C1 segment of cervical spinal cord (tissue), 14 donors: ENCODE data around the gene P3H3.
A peak's percentile ranks its signal among the peaks of the same experiment; 100 is the strongest.
"Not testable (repeated sequence)": the region's sequence is repeated elsewhere in the genome, so short reads cannot be mapped to it uniquely, and the experiment has no call there.

Source experiments
- DNase-seq, 14 donors: peaks; one replicate each; lab custom pipeline; 2025; lab: John Stamatoyannopoulos, UW

The P3H3 gene

DNA sequence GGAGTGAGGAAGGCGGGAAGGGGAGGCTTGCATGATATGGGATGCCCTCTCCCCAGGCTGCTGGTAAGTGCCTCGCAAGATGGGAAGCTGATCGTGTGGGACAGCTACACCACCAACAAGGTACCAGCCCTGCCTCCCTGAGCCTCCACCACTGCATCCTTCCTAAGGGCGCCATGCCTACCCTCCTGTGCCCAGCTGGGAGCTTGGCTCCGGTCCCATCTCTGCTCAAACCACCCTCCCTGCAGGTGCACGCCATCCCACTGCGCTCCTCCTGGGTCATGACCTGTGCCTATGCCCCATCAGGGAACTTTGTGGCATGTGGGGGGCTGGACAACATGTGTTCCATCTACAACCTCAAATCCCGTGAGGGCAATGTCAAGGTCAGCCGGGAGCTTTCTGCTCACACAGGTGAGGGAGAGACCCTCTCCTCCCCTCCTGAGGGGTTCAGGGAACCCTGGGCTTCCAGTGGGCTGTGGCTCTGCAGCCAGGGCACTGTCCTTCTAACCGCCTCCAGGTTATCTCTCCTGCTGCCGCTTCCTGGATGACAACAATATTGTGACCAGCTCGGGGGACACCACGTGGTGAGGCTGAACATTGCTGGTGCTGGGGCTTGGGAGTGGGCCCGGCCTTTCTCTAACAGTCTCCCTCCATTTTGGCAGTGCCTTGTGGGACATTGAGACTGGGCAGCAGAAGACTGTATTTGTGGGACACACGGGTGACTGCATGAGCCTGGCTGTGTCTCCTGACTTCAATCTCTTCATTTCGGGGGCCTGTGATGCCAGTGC lies 15.1 kb downstream of the P3H3 start:
- DNase-seq = no peak

DNA sequence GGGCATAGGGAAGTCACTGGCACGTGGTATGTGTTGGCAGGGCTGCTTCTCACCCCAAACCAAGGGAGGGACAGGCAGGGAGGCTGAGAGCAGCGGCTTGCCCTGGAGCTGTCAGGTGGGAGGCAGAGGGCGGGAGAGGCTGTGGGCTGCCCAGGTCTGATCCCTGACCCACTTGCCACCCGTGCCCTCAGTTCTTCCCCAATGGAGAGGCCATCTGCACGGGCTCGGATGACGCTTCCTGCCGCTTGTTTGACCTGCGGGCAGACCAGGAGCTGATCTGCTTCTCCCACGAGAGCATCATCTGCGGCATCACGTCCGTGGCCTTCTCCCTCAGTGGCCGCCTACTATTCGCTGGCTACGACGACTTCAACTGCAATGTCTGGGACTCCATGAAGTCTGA lies 17.2 kb downstream of the P3H3 start:
- no peak for DNase-seq

DNA sequence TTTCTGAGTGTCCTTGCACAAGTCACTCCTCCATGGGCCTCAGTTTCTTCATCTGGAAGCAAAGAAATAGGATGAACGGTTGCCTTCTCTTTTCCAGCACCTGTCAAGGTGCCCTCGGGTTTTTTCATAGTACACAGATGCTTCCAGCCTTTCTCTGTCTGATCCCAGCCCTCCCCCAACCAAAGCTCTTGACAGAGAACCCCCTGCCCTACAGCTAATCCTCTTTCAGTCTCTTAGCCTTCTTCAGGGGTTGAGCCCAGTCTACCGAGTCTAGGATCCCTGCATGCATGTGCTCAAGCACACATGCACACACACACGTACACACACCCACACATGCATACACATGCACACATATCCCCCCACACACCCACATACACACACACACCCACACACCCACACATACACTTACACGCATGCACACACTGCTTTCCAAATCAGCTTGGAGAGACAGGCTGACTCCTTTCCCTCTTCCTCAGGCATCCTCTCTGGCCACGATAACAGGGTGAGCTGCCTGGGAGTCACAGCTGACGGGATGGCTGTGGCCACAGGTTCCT lies 18.2 kb downstream of the P3H3 start:
- no peak for DNase-seq

DNA sequence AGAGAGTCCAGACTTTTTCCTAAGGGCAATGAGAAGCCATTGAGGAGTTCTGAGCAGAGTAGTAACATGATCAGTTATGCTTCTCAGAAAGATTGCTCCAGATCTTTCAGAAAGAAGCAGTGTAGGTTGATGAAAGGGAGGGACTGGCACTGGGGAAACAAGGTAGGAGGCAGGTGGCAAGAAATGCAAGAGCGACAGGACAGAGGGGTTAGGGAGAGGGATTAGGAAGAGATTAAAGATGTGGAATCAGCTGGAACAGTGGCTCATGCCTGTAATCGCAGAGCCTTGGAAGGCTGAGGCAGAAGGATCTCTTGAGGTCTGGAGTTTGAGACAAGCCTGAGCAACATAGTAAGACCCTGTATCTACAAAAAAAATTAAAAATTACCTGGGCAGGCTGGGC lies 19.5 kb downstream of the P3H3 start:
- DNase-seq = no peak

DNA sequence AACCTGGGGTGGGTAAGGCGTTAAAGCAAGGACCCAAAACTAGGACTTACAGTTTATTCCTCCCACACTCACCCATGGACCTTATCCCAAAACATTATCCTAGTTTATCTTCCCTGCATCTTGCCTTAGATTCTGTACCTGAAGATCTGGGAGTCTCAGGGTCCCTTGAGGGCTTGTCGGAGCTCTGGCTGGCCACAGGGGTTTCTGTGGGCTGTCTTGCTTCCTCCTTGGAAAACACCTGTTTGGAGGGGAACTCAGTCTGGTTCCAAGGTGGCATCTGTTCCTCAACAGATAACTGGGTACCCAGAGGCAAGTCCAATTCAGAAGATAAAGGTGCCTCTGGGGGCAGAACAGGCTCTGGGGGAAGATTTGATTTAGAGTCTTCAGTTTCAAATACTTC lies 21.2 kb downstream of the P3H3 start:
- DNase-seq = no peak

DNA sequence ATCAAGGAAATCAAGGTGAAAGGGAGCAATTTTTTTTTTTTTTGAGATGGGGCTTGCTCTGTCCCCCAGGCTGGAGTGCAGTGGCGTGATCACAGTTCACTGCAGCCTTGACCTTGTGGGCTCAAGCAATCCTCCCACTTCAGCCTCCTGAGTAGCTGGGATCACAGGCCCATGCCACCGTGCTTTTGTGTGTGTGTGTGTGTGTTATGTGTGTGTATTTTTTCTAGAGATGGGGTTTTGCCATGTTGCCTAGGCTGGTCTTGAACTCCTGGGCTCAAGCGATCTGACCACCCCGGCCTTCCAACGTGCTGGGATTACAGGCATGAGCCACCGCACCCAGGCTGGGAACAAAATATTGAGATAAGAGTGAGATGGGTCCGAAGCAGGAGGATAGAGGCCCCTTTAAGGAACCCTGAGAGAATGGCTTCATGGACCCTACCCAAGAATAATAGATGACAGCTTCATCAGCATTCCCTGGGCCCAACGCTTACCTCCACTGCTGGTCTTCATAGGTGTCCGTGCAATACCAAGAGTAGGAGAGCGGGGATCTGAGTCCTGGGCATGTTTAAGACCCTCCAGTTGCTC lies 21.9 kb downstream of the P3H3 start:
- no peak for DNase-seq

DNA sequence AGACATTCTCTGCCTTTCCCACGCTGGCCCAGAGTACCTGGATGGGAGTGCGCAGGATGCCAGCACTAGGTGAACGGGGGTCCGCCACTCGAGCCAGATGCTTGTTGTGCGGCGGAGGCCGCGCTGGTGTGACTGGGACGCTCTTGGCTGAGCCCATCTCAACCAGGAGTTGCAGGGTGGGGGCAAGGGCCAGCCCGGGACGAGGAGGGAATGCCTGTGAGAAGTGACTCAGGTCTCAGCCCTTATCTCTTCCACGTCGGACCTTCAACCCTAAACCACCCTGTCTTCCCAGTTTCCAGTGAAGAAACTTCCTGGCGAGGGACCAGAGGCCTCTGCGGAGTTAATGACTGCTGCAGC lies 22.6 kb downstream of the P3H3 start:
- DNase-seq = peak in 1 of 14 donors; percentile 51

DNA sequence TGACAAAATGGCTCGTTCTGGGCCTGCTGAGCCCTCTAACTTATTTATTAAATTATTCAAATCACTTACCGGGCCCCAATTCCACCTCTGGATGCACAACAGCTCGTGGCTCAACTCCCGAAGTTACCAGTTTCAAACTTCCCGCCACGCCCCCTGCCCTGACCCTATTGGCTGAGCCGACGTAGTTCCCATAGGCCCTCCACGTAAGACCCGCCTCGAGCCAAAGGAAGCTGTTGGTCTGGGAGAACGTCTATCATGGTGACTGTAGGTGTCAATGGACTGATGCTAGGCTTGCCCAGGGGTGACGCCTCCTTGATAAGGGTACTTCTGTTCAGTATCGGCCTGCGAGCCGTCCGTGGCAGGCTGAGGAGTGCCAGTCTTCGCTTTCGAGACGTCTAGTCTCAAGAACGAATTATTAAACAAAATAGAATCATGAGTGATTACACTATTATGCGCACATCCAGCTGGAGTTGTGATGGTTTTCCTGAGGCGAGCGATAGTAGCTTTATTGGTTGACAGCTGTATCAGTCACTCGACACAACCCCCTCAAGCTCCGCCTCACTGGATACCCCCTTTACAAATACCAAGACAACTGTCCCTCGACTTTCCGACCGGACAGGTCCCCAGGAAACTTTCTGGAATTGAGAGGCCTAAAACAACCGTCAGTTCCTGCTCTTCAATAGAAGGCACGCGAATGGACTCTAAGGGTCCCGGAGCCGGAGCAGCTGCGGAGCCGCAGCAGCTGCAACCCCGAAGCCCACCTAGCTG lies 23.1 kb downstream of the P3H3 start, which contains the start of gene CDCA3:
CDCA3 (minus strand) TSS at position 134 of the 768 bp plus-strand sequence. CDS start 334 bp downstream, outside the sequence.
- peak in 13 of 14 donors; percentile 47 to 94 (median 87) for DNase-seq

DNA sequence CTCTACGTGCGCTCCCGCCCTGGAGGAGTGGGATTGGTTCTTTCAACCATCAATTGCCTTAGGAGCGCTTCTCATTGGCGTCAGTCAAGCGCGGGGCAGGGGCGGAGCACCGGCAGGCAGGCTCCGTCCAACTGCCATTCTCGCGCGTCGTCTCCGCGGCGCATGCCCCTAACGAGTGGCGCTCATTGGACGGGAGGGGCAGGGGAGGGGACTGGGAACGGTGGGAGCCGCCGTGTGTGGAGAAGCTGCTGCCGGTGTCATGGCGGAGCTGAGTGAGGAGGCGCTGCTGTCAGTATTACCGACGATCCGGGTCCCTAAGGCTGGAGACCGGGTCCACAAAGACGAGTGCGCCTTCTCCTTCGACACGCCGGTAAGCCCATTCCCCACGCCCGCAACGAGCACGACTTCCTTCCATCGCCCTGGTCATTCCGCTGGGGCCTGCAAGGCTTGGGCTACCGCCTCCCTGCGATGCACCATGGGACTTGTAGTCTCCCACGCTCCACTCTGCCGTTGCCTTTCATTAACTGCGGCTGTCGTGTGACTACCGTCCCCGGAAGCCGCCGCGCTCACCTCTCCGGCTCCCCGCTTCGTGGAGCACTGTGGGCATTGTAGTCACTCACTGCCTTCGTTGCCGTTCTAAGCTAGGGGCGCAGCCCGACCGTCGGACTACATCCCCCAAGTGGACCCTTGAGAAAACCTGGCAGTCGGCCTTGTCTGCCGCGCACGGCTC lies 23.9 kb downstream of the P3H3 start, which contains the start of gene USP5:
USP5 (plus strand) TSS at position 230 of the 730 bp plus-strand sequence; CDS start at position 260, 30 bp downstream.
- DNase-seq = peak; percentile 98 to 100 (median 100)

DNA sequence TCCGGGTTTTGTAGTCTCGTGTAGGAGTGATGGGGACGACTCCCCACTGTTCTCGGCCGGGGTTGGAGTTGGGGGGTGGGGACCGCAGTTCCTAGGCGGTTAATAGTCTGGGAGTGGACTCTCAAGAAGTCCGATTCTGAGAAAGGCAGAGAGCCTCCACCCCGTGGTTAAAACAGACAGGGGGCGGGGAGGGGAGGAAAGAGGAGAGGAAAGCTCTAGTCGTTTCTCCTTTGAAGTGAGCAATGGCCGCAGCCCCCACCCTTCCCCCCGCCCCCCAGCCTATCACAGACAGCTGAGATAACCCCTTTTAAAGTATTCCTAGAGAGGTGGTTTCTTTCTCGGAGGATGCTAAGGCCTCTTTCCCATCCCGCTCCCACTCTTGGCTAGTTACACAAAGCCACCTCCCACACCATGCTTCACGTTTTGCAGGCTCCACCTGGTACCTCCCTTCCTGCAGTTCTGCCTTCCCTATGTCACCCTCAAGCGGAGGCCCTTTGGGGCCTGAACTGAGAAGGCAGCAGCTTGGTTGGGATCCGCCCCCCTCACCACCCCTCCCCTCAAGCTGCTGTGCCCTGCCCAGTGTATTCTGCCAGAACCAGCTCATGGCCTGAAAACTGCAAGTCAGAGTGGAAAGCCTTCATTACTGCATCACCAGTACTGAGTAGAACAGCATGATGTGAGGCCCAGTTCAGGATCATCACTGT lies 24.6 kb downstream of the P3H3 start:
- DNase-seq = peak in 8 of 14 donors; percentile 50 to 72 (median 60)

DNA sequence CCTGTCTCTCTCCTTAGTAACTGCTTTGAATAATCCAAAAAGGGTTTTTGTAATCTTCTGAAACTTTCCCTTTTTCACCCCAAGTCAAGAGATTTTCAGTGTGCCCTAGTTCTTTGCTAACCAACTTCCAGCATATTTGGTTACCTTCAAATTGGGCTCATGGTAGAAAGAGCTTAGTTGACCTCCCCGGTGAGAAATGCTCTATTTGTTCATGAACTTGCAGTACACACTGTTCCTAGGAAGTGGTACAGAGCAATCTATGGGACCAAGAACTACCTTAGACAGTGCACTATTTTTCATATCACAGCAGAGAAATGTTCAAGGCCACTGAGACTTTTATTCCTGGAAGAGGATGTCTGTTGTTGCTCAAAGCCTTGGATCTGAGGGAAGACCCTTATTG lies 25.4 kb downstream of the P3H3 start:
- no peak for DNase-seq

DNA sequence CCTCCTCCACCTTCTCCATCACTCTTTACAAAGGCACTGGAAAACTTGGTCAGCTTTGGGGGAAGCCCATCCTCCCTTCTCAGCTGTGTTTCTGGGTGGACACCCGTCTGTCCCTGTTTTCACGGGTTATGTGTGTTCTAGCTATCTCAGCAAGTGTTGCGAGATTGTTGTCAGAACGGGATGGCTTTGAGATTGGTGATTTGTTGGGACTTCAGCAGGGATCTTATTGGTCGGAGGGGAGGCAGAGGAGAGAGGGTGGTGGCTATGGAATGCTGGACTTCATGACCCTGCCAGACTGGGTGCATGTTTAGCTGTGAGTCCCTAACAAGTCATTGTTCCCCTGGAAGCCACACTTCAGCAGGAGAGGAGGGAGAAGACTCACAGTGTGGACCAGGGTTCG lies 25.8 kb downstream of the P3H3 start:
- DNase-seq = no peak

DNA sequence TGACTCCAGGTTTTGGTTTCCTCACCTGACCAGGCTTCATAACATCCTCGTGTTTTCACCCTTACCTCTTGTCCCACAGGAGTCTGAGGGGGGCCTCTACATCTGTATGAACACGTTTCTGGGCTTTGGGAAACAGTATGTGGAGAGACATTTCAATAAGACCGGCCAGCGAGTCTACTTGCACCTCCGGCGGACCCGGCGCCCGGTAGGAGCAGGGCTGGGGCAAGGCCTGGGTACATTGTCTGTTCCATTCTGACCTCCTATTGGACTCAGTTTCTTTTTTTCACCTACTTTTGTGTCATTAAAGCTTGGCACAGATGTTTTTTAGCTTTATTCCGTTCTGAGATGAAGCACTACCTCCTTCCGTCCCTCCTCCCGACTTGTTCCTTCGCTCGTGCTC lies 27.1 kb downstream of the P3H3 start:
- DNase-seq = no peak

DNA sequence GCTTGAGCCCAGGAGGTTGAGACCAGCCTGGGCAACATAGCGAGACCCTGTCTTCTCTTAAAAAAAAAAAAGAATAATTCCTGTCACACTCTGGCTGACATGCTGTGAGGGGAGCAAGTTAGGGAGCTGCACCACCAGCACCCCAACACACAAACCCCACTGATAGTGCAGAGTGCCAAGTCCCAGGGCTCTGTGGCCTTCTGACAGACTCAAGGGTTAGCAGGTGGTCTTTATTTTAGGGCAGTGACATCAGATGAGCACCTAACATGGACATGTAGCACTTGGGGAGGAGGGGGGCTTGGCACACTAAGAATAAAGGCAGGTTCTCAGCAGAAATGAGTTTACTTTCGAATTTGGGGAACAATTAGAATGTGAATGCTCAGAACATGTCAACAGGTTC lies 30.6 kb downstream of the P3H3 start:
- DNase-seq = no peak

DNA sequence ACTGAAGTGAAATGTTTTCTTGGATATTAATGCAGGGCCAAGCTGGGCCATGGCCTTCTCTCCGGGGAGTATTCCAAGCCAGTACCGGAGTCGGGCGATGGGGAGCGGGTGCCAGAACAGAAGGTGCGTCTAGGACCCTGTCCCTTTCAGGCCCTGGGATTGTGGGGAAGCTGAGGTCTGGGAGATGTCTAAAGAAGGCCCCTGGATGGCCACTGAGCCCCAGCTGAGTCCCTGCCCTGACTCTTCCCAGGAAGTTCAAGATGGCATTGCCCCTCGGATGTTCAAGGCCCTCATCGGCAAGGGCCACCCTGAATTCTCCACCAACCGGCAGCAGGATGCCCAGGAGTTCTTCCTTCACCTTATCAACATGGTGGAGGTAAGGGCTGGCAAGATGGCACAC lies 31.9 kb downstream of the P3H3 start:
- DNase-seq = no peak

DNA sequence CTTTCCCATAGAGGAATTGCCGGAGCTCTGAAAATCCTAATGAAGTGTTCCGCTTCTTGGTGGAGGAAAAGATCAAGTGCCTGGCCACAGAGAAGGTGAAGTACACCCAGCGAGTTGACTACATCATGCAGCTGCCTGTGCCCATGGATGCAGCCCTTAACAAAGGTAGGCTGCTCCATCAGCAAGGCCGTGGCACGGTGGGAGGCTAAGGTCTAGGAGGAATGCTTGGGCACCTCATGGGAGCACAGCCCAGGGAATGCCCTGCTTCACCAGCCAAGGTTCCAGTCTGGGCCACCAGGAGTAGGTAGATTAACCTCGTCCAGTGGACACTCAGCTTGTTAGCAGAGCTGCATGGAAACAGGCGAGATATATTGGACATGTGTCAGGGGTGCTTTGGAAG lies 32.7 kb downstream of the P3H3 start:
- no peak for DNase-seq

DNA sequence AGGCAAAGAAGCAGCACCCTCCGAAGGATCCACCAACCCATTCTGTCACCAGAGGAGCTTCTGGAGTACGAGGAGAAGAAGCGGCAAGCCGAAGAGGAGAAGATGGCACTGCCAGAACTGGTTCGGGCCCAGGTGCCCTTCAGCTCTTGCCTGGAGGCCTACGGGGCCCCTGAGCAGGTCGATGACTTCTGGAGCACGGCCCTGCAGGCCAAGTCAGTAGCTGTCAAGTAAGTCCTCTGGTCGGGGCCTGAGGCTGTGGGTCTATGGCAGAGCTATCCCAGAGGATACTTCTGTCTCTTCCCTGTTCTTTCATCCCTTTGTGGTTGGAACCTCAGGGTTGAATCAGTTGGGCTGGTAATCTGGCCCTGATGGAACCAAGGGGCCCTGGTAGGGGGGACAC lies 33.2 kb downstream of the P3H3 start:
- no peak for DNase-seq

DNA sequence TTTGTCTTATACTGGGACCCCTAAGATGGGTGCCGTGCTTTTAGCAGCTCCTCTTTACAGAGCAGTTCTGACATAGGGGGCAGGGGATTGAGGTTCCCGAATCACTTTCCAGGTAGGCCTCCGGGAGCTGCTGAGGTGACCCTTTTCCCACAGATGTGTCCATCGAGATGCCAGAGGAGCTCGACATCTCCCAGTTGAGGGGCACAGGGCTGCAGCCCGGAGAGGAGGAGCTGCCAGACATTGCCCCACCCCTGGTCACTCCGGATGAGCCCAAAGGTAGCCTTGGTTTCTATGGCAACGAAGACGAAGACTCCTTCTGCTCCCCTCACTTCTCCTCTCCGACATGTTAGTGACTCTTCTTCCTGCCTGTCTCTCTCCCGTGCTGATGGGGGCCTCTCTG lies 34.8 kb downstream of the P3H3 start:
- DNase-seq = no peak

DNA sequence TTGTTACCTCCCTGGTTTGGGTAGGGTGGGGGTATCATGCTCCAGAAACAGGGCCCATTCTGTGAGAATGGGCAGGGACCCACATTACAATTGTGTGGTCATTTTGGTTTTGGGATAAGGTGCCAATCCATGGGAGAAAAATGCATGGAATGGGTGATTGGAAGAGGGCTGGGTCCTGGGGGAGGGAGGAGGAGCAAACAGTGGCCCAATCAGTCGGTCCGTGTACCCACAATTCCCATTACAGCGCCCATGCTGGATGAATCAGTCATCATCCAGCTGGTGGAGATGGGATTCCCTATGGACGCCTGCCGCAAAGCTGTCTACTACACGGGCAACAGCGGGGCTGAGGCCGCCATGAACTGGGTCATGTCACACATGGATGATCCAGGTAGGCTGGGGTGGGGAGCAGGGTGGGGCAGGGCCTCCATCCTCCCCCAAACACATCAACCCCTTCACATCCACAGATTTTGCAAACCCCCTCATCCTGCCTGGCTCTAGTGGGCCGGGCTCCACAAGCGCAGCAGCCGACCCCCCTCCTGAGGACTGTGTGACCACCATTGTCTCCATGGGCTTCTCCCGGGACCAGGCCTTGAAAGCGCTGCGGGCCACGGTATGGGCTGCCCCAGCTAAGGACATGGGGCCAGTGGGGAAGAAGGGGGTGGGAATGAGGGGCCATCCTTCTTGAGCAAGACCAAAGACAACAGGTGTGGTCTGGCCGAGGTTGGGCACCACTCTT lies 35.5 kb downstream of the P3H3 start:
- DNase-seq = no peak

DNA sequence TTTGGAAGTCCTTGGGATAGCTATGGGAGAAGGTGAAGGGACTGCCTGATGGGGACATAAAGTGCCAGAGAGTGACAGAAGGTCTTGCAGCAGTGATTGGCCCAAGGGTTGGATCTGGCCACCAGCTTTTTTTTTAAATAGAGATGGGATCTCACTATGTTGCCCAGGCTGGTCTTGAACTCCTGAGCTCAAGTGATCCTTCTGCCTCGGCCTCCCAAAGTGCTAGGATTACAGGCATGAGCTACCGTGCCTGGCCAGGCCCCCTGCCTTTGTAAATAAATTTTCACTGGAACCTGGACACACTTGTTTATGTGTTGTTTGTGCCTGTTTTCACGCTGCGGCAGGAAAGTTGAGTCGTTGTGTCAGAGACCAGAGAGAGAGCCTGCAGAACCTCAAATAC lies 37.1 kb downstream of the P3H3 start:
- not testable (repeated sequence) for DNase-seq
